Stimulated activated CD8-positive, alpha-beta memory T cell treated with anti-CD3 and anti-CD28 coated beads, Interleukin-12 subunit alpha, Interleukin-12 subunit beta, amount 100 ng/mL, for 4 hours (primary cell): Measurements from ENCODE around the gene FILIP1.

ENCODE experiments used
- DNase-seq: peaks from one replicate; pipeline ENCODE4 v3.0.0-alpha.2; 2020; ENCODE audit warnings: low read depth

FILIP1 gene

DNA sequence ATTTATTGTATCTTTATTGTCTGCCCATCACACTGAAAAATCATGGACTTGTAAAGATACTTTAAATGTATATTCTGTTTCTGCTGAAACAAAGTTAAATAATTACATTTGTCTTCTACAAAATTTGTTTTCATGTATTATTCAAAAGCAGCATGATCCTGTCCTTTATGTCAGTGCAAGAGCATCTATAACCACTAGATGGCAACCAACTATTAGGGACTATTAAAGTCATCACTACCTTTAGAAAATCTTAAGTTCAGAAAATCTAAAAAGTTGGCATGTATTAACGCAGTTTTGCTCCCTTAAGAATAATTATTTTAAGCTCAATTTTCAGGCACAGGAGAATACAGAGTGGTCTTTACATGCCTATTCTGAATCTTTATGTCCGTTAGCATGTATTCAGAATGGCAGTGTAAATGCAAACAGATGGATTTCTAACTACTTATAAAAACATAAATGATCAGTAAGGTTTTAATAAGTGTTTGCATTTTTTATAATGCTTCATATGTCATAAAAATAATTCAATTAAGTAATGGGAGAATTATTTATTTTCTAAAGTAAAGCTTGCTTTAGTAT is 226.8 kb downstream of the FILIP1 start:
- DNase-seq: no peak

DNA sequence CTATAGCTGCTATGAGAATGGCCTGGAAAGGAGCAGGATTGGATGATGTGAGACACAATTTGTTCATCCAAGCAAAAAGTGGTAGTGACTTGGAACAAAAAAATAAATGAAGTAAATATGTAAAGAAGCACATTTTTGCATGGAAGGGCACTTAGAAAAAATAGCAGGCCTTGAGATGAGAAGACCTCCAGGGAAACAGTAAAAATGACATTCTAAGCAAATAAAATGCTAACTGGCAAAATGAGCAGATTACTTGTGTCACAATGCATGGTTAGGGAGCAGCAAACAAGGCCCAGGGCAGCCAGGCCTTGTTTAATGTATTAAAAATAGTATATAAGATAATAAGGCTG is 230.2 kb downstream of the FILIP1 start:
- no peak for DNase-seq

GRCh38 chr6:75262716-75263400 is 230.7 kb downstream of the FILIP1 start:
- no peak for DNase-seq

GRCh38 chr6:75261299-75261698 is 232.3 kb downstream of the FILIP1 start:
- DNase-seq: no peak

GRCh38 chr6:75257343-75258087 is 236.1 kb downstream of the FILIP1 start:
- DNase-seq: no peak

DNA sequence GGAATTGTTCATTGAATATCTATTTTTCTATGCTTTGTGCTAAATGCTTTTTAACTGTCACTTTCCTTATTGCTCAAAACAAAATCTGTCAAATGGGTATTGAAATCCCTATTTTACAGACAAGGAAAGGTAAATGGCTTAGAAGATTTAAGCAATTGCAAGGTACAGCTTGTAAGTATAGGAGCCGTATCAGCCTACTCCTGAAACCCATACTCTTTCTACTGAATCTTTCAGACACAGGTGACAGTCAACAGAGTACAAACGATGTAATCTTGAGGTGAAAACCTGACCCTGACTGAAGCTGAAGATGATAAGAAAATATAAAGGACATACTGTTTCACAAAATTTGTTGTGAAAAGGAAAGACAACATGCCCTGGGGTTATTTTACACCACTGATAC is 243.0 kb downstream of the FILIP1 start:
- DNase-seq: no peak

GRCh38 chr6:75249837-75250236 is 243.8 kb downstream of the FILIP1 start:
- DNase-seq: no peak

DNA sequence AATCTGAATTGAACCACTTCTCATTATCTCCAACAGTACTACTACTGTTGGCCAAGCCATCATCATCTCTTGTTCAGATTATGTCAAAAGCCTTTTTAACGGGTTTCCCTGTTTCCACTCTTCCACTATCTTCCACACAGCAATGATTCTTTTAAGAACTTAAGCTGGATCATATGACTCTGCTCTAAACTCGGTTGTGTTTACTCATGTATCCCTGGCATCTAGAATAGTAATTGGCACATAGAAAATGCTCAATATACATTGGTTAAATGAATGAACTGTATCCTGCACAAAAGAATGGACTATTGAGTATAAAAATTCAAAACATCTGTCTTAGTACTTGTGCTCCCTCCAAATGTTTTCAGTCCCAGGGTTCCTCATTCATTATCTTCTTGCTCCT is 247.2 kb downstream of the FILIP1 start:
- DNase-seq: no peak

GRCh38 chr6:75244063-75244584 is 249.5 kb downstream of the FILIP1 start:
- DNase-seq: no peak

GRCh38 chr6:75243333-75244062 is 250.1 kb downstream of the FILIP1 start, which contains the start of gene COX7A2:
TSS of gene COX7A2 (minus strand) at chr6:75243801. CDS start at chr6:75243734, 67 bp downstream.
- peak; percentile 68 for DNase-seq
